ENCODE data around the gene SLC35A2.
"Not testable (repeated sequence)": the region's sequence is repeated elsewhere in the genome, so short reads cannot be mapped to it uniquely, and the experiment has no call there.

Gene SLC35A2

DNA sequence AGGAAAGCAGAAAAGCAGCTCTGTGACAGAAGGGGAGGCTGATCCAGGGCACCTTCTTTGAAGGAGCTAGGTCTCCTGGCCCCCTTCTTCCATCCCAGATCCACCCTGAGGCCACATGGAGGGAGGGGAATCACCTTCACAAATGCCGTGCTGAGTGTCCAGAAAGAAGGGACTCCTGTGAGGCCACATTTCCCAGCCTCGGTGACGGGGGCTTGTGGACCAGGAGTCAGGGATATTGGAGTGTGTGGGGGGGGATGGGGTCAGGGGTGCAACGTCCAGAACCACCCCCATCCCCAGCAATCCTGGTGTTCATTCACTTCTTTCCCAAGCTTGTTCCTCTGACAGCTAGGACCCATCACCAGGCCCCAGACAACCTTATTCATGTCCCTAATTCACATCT, 18.6 kb downstream of the SLC35A2 start:
- no peaks in the 10 kb centered on the region for H3K27me3 ChIP-seq (ENCODE audit: insufficient read depth, insufficient read length)
- no peak overlapping the region for H3K9ac ChIP-seq (ENCODE audit: insufficient read length, low read depth)
- peaks cover 5% of the 10 kb centered on the region for H3K4me1 ChIP-seq (ENCODE audit: insufficient read depth, insufficient read length)
- peaks cover 29% of the 10 kb centered on the region for H3K36me3 ChIP-seq (ENCODE audit: insufficient read depth, insufficient read length, low read length)
- no peak for DNase-seq (ENCODE audit: low read depth, low spot score)
- H3K4me3 ChIP-seq (ENCODE audit: insufficient read length, low read depth) = no peak overlapping the region
- TF ChIP-seq SUZ12 (IDR thresholded peaks at IDR 0.05; ENCODE audit: extremely low read depth, insufficient read depth, insufficient read length) (no peak), YY1 (IDR thresholded peaks at IDR 0.05; ENCODE audit: insufficient read depth, insufficient read length) (no peak), ZNF274 (IDR thresholded peaks at IDR 0.05; ENCODE audit: low read depth, low read length) (no peak)
- H3K9me3 ChIP-seq (ENCODE audit: insufficient read depth, low read length) = no peaks in the 10 kb centered on the region

GRCh38 chrX:48891402-48892288, 19.8 kb downstream of the SLC35A2 start:
- peak; percentile 82 for DNase-seq (ENCODE audit: low read depth, low spot score)
- H3K27me3 ChIP-seq (ENCODE audit: insufficient read depth, insufficient read length) = no peaks in the 10 kb centered on the region
- peaks cover 29% of the 10 kb centered on the region for H3K36me3 ChIP-seq (ENCODE audit: insufficient read depth, insufficient read length, low read length)
- peak overlapping the region; percentile 42 for H3K4me3 ChIP-seq (ENCODE audit: insufficient read length, low read depth)
- H3K4me1 ChIP-seq (ENCODE audit: insufficient read depth, insufficient read length) = peaks cover 5% of the 10 kb centered on the region
- peak overlapping the region; percentile 74 for H3K9ac ChIP-seq (ENCODE audit: insufficient read length, low read depth)
- no peak for TF ChIP-seq SUZ12 (IDR thresholded peaks at IDR 0.05; ENCODE audit: extremely low read depth, insufficient read depth, insufficient read length)
- no peak for TF ChIP-seq ZNF274 (IDR thresholded peaks at IDR 0.05; ENCODE audit: low read depth, low read length)
- TF ChIP-seq YY1 (IDR thresholded peaks at IDR 0.05; ENCODE audit: insufficient read depth, insufficient read length) = no peak
- H3K9me3 ChIP-seq (ENCODE audit: insufficient read depth, low read length) = no peaks in the 10 kb centered on the region

- H3K4me1 ChIP-seq (ENCODE audit: insufficient read depth, insufficient read length) = peaks cover 5% of the 10 kb centered on the region
- no peak for DNase-seq (ENCODE audit: low read depth, low spot score)
- no peaks in the 10 kb centered on the region for H3K27me3 ChIP-seq (ENCODE audit: insufficient read depth, insufficient read length)
- H3K4me3 ChIP-seq (ENCODE audit: insufficient read length, low read depth) = peak overlapping the region; percentile 42
- peaks cover 29% of the 10 kb centered on the region for H3K36me3 ChIP-seq (ENCODE audit: insufficient read depth, insufficient read length, low read length)
- no peaks in the 10 kb centered on the region for H3K9me3 ChIP-seq (ENCODE audit: insufficient read depth, low read length)
- TF ChIP-seq SUZ12 (IDR thresholded peaks at IDR 0.05; ENCODE audit: extremely low read depth, insufficient read depth, insufficient read length) = no peak
- no peak for TF ChIP-seq ZNF274 (IDR thresholded peaks at IDR 0.05; ENCODE audit: low read depth, low read length)
- TF ChIP-seq YY1 (IDR thresholded peaks at IDR 0.05; ENCODE audit: insufficient read depth, insufficient read length) = no peak
- H3K9ac ChIP-seq (ENCODE audit: insufficient read length, low read depth) = peak overlapping the region; percentile 74
These were observed 20.5 kb downstream of the SLC35A2 start for GRCh38 chrX:48890934-48891401.

GRCh38 chrX:48890296-48890925, 21.0 kb downstream of the SLC35A2 start:
- Histone ChIP-seq H3K27me3 (ENCODE audit: insufficient read depth, insufficient read length) (no peaks in the 10 kb centered on the region), H3K4me3 (ENCODE audit: insufficient read length, low read depth) (peak overlapping the region; percentile 42), H3K36me3 (ENCODE audit: insufficient read depth, insufficient read length, low read length) (peaks cover 24% of the 10 kb centered on the region), H3K9ac (ENCODE audit: insufficient read length, low read depth) (peak overlapping the region; percentile 74), H3K4me1 (ENCODE audit: insufficient read depth, insufficient read length) (peaks cover 5% of the 10 kb centered on the region), H3K9me3 (ENCODE audit: insufficient read depth, low read length) (no peaks in the 10 kb centered on the region)
- TF ChIP-seq ZNF274 (IDR thresholded peaks at IDR 0.05; ENCODE audit: low read depth, low read length) = no peak
- TF ChIP-seq SUZ12 (IDR thresholded peaks at IDR 0.05; ENCODE audit: extremely low read depth, insufficient read depth, insufficient read length) = no peak
- no peak for TF ChIP-seq YY1 (IDR thresholded peaks at IDR 0.05; ENCODE audit: insufficient read depth, insufficient read length)
- DNase-seq (ENCODE audit: low read depth, low spot score) = no peak

- H3K27me3 ChIP-seq (ENCODE audit: insufficient read depth, insufficient read length); H3K4me1 ChIP-seq (ENCODE audit: insufficient read depth, insufficient read length); DNase-seq (ENCODE audit: low read depth, low spot score); H3K9me3 ChIP-seq (ENCODE audit: insufficient read depth, low read length); H3K9ac ChIP-seq (ENCODE audit: insufficient read length, low read depth); H3K4me3 ChIP-seq (ENCODE audit: insufficient read length, low read depth); H3K36me3 ChIP-seq (ENCODE audit: insufficient read depth, insufficient read length, low read length): not testable (repeated sequence)
These were observed 24.9 kb downstream of the SLC35A2 start for GRCh38 chrX:48886586-48886985.

- TF ChIP-seq SUZ12 (IDR thresholded peaks at IDR 0.05; ENCODE audit: extremely low read depth, insufficient read depth, insufficient read length) (no peak), YY1 (IDR thresholded peaks at IDR 0.05; ENCODE audit: insufficient read depth, insufficient read length) (no peak), ZNF274 (IDR thresholded peaks at IDR 0.05; ENCODE audit: low read depth, low read length) (no peak)
- no peaks in the 10 kb centered on the region for H3K4me1 ChIP-seq (ENCODE audit: insufficient read depth, insufficient read length)
- no peaks in the 10 kb centered on the region for H3K36me3 ChIP-seq (ENCODE audit: insufficient read depth, insufficient read length, low read length)
- DNase-seq (ENCODE audit: low read depth, low spot score) = no peak
- H3K4me3 ChIP-seq (ENCODE audit: insufficient read length, low read depth) = no peak overlapping the region
- no peaks in the 10 kb centered on the region for H3K27me3 ChIP-seq (ENCODE audit: insufficient read depth, insufficient read length)
- no peaks in the 10 kb centered on the region for H3K9me3 ChIP-seq (ENCODE audit: insufficient read depth, low read length)
- no peak overlapping the region for H3K9ac ChIP-seq (ENCODE audit: insufficient read length, low read depth)
These were observed 27.7 kb downstream of the SLC35A2 start for GRCh38 chrX:48883729-48884128.

DNA sequence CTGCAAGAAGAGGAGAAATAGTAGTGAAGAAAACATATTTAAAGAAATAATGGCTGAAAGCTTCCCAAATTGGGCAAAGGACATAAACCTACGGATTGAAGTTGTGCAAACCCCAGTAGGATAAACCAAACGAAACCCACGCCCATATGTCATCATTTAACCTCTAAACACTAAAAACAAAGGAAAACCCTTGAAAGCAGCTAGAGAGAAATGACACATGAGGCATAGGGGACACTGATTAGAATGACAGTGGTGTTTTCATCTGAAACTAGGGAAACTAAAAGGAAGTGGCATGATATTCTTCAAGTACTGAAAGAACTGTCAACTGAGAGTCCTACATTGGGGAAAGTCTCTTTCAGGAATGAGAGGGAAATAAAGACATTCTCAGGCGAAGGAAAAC, 34.5 kb downstream of the SLC35A2 start:
- not testable (repeated sequence) for DNase-seq (ENCODE audit: low read depth, low spot score); H3K4me3 ChIP-seq (ENCODE audit: insufficient read length, low read depth); H3K9ac ChIP-seq (ENCODE audit: insufficient read length, low read depth); H3K4me1 ChIP-seq (ENCODE audit: insufficient read depth, insufficient read length); H3K9me3 ChIP-seq (ENCODE audit: insufficient read depth, low read length); H3K27me3 ChIP-seq (ENCODE audit: insufficient read depth, insufficient read length); H3K36me3 ChIP-seq (ENCODE audit: insufficient read depth, insufficient read length, low read length)

DNA sequence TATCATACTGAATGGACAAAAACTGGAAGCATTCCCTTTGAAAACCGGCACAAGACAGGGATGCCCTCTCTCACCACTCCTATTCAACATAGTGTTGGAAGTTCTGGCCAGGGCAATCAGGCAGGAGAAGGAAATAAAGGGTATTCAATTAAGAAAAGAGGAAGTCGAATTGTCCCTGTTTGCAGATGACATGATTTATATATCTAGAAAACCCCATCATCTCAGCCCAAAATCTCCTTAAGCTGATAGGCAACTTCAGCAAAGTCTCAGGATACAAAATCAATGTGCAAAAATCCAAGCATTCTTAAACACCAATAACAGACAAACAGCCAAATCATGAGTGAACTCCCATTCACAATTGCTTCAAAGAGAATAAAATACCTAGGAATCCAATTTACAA, 39.4 kb downstream of the SLC35A2 start:
- not testable (repeated sequence) for H3K4me1 ChIP-seq (ENCODE audit: insufficient read depth, insufficient read length); DNase-seq (ENCODE audit: low read depth, low spot score); H3K4me3 ChIP-seq (ENCODE audit: insufficient read length, low read depth); H3K36me3 ChIP-seq (ENCODE audit: insufficient read depth, insufficient read length, low read length); H3K27me3 ChIP-seq (ENCODE audit: insufficient read depth, insufficient read length); H3K9ac ChIP-seq (ENCODE audit: insufficient read length, low read depth); H3K9me3 ChIP-seq (ENCODE audit: insufficient read depth, low read length)

Data from NT2/D1 (cell line).